GM18498 (cell line): ENCODE results near the gene UBC.
A peak's percentile ranks its signal among the peaks of the same experiment; 100 is the strongest.

Experiments used
- ATAC-seq: cut with Tn5 transposase; IDR thresholded peaks from one replicate; pipeline ENCODE4 v1.9.1; 2021; ENCODE audit warnings: mild to moderate bottlenecking, moderate library complexity; ENCODE audit not compliant: unreplicated experiment

The UBC gene

GRCh38 chr12:124867401-124867930 is 47.0 kb downstream of the UBC start:
- no peak for ATAC-seq

GRCh38 chr12:124866883-124867400 is 47.5 kb downstream of the UBC start:
- no peak for ATAC-seq

DNA sequence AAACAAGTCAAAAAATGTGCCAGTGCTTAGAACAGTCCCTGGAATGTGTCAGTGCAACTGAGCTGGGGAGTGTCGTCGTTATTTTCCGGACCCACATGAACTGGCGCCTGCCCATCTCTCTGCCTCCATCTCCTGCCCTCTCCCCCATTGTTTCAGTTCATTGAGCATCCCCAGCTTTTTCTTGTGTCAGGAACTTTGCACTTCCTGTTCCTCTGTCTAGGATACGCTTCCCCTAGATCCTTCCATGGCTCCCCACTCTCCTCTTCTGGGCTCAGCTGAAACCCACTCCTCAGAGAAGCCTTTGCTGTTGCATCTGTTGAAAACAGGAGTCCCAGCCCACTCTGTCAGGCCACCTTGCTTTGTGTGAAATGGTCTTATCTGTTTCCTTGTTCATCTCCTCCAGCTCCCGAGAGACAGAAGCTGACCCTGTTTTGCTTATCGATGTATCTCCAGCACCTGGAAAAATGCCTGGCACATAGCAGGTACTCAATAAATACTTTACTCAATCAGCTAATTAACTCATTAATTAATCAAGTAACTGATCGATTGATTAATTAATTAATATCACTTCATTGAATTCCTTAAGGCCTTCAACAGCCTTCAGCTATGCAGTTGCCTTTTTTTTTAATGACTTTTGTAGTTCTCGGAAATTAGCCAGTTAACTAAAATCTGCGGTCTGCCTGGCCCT is 48.1 kb downstream of the UBC start:
- ATAC-seq: no peak

DNA sequence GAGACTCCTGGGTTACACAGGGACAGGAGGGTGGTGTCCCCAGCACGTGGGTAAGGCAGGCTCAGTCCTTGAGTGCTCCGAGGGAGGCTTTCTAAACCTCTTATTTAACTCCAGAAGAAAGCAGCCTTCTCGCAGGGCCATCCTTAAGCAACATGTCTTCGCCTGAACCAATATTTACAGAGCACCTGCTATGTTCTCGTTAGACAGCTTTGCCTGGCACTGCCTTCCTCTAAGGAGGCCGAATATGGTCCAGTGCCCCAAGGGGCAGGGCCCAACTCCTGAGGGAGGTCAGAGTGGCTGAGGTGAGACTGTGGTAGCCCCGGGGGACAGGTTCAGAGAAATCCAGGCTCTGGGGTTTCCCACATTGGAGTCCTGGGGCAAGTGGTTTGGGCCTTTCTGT is 48.7 kb downstream of the UBC start:
- ATAC-seq: no peak

DNA sequence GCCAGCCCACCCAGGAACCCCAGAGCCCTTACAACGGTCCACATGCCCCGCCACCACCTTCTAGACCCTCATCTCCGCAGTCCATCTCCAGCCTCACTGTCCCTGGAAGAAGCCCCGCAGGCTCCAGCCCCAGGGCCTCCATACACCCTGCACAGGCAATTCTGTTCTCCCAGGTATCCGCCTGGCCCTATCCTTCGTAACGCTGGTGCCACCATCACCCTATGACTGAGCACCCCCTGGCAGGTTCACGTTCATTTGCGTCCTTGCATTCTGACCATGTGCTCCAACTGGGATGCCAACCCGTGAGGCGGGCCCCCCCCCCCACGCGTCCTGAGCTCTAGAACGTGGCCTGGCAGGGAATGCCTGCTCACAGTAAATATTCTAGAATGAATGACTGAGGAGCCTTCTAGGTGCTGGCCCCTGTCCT is 50.1 kb downstream of the UBC start:
- ATAC-seq: no peak

GRCh38 chr12:124863416-124864325 is 50.8 kb downstream of the UBC start, which contains the start of gene SCARB1:
Gene SCARB1, minus strand, starts transcription at chr12:124863864. Its CDS starts 144 bp downstream, at chr12:124863720.
- ATAC-seq: peak; percentile 80

DNA sequence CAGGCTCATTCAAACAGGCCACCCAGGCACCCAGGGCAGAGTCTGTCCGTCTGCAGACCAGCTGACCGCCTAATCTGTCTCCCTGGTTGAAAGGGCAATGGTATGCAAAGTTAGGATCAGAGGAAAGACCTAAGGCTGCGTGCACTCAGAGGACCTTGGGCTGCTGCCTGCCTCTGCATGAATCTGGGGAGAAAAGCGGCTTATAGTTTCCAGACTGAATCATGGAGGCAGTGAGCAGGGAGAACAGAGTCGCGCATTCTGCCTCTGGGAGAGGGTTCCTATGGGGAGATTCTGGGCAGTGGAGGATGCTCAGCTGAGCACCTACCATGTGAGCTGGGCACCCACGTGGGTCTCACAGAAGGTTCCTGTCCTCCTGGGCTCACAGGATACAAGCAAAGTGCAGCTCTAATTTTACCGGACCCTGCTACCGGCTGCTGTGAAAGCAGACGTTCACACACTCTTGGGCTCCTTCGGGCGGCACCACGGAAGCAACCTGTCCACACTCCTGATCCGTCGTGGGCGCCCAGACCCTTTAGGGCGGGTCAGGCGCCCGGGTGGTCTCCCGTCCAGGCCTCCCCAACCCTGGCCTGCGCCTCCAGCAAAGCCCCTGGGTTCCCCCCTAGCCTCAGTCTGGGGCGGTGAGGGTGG is 51.6 kb downstream of the UBC start:
- ATAC-seq: peak; percentile 37

DNA sequence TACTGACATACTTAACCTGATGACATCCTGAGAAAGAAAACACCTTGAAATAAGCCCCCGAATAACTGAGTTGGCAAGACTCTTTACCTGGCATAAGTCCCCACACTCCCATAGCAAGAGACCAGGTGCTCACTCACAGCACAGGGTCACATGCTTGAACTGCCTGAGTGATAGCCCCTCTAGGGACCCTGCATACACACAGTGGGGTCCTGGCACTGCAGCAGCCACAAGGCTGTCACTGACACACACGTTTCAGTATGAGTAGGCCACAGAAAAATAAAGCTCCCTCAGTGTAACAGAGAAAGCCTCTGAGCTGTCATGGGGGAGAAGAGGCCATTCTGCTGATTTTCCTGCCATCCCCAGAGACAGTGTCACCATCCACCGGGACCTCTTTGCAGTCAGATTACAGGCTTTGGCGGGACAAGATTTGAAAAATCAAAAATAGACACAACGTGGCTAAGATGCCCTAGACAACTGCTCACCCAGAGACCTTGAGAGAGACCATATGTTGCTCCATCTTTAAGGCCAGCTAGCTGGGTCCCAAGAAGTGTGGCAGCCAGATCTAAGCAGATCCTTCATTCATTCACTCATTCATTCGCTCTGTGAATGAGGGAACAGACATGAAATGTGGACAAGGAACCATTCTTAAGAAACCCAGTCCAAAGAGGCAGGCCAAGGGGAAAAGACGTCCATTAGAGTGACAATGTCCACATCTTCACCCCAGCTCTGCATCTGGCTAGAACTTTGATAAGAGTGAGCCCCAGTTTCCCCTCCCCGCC is 52.4 kb downstream of the UBC start:
- no peak for ATAC-seq
